Cortex of kidney (tissue), 1 donor: Measurements from ENCODE around the gene LCAT.
A peak's percentile ranks its signal among the peaks of the same experiment; 100 is the strongest.
"Not testable (repeated sequence)": the region's sequence is repeated elsewhere in the genome, so short reads cannot be mapped to it uniquely, and the experiment has no call there.

Source experiments
- DNase-seq: peaks from one replicate; lab custom pipeline; 2025; lab: John Stamatoyannopoulos, UW

LCAT gene

GRCh38 chr16:67946966-67947558 is 3.1 kb upstream of the LCAT start:
- no peak for DNase-seq

- no peak for DNase-seq
Observed at GRCh38 chr16:67946128-67946569, 2.2 kb upstream of the LCAT start.

GRCh38 chr16:67945392-67945933 is 1.5 kb upstream of the LCAT start:
- no peak for DNase-seq

DNA sequence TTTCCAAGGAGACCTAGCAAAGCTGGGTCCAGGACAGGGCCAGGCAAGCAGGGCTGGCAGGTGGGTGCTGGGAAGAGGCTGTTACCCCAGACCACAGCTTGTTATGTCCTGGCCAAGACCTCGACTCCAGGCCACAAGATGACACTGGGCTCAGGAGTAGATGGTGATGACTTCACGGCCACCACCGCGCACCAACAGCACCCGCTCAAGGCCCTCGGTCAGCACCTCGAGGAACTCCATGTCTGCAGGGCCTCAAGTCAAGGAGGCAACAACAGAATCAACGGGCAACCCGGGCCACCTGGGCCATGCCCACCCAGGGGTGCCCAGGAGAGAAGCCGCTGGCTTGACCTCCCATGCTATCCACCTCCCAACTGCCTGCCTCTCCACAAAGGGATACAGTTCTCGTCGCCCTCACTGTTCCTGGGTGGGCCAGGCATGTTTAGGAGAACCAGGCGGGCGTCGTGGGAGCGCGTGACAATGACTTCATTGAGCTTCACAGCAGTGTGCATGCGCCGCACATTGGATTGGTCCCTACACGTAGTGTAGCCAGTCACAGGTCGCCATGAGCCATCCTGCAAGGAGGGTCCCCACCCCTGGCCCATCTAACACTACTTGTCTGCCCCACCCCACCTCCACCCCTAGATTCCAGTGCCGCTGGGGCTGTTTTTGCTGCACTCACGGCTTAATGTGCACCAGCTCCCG is 921 bp upstream of the LCAT start:
- DNase-seq: no peak

DNA sequence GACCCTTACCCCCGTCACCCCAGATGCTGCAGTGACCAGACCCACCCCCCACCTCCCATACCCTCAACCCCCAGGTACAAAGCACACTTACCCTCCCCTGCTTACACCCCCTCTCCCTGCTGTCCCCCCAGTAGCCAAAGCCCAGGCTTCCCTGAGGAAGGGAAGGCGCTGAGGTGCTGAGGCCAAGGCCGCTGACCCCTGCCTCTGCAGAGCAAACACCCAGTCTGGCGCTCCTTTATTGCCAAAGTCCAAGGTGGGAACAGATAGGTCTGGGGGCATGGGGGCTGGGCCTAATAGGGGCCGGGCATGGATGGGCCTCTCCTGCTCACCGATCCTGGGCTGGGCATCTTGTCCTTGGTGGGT is 683 bp downstream of the LCAT start:
- DNase-seq: no peak

DNA sequence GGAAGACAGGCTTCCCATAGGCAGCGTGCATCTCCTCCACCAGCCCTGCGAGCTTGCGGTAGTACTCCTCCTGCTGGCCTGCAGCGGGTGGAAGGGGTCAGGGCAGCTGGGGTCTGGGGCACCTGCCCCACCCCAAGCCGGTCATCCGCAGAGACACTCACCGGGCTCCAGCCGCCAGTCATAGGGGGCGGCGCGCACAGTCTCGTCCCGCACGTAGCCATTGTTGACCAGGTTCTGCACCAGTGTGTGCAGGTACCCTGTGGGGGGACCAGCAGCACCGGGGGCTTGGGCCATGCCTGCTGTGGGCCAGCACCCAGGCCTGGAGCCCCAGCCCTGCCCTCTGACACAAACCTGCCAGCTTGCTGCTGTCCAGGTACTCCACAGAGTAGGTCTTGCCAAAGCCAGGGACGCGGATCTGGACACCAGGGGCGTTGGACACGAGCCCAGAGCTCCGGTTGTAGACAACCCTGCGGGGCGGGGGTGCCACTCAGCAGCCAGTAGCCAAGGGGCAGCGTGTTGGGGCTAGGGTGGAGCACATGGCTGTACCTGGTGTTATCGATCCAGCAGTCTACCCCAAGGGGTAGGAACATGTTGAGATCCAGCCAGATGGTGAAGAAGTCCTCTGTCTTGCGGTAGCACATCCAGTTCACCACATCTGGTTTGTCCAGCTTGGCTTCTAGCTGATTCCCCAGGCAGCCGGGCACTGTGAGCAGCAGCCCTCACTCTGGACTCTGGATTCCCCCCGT is 1.2 kb downstream of the LCAT start:
- DNase-seq: no peak

GRCh38 chr16:67942200-67942509 is 1.8 kb downstream of the LCAT start:
- no peak for DNase-seq

DNA sequence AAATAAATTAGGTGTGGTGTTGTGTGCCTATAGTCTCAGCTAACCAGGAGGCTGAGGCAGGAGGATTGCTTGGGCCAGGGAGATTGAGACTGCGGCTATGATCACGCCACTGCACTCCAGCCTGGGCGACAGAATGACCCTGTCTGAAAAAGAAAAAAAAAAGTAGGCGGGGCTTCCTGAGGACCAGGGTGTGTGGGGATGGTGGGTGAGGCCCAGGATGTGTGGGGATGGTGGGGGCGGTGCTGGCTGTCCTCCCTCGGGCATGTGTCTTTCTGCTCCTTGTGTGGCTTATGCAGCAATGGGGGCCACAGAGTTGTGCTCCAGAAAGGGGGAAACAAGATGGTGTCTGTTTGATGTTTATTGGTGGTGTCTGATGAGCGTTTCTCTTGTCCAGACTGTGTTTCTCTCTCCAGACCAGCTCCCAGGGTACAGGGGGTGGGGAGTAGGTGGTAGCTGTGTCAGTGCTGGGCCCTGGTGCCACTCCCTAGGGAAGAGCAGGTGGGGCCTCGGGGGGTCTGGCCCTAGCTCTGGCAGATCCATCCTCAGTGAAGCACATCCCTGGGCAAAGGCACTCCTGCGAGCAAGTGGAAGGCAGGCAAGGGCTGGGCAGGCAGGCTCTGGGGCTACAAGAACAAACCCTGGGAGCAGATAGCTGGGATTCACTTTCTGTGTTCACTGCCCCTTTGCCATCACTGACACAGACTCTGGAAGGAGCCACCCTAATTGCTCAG is 2.3 kb downstream of the LCAT start:
- DNase-seq: no peak

DNA sequence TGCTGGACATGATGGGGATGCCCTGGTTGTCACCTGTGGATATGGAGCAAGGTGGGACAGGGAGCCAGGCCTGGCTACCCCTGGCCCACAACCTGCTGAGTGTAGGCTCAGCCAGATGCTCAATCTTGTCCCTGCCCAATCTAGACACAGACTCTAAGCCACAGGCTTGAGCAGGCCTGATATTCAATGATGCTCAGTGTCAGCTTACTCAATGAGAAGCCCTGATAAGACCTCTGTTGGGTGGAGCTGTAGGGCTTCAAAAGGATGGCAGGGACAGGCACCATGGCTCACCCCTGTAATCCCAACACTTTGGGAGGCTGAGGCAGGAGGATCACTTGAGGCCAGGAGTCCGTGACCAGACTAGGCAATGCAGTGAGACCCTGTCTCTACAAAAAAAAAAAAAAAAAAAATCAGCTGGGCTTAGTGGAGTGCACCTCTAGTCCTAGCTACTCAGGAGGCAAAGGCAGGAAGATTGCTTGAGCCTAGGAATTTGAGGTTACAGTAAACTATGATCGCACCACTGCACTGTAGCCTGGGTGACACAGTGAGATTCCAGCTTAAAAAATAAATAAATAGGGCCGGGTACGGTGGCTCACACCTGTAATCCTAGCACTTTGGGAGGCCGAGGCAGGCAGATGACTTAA is 3.4 kb downstream of the LCAT start:
- DNase-seq: no peak

GRCh38 chr16:67939507-67940445 is 4.1 kb downstream of the LCAT start:
- DNase-seq: no peak

DNA sequence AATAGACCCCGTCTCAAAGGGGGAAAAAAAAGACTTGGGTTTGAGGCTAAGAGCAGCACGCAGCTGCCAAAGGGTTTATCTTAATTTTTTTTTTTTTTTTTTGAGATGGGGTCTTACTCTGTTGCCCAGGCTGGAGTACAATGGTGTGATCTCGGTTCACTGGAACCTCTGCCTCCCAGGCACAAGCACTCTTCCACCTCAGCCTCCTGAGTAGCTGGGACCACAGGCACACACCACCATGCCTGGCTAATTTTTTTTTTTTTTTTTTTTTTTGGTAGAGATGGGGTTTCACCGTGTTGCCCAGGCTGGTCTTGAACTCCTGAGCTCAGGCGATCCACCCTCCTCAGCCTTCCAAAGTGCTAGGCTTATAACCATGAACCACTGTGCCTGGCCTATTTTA is 6.2 kb downstream of the LCAT start:
- not testable (repeated sequence) for DNase-seq

DNA sequence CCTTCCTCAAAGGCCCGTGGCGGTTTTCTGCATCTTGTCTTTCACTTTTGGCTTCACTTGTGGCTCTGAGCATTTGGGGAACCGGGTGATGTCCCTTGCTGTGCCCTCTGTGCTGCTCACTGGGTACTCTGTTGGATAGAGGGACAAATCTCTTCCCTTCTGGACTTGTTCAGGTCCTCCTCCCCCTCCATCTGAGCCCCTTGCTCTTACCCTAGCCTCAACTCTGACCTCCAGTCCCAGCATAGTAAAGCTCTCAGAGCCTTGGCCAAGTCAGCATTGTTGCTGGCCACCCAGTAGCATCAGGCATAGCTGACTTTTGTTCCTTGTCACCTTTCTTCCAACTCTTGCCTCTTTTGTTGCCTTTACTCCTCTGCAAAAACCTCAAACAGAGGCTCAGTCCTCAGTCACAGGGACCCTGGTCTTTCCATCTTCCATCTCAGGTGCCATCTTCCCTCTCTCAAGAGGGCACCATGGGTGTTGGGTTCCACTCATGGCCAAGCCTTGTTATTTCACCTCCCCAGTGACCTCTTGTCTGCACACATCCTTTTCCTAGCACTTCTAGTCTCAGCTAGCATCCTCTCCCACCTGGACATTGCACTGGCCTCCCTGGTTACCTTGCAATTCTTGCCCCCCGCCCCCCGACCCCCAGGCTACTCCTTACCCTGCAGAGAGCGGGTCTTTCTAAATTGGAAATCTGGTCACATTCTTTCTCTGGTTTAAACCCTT is 6.9 kb downstream of the LCAT start:
- DNase-seq: no peak

DNA sequence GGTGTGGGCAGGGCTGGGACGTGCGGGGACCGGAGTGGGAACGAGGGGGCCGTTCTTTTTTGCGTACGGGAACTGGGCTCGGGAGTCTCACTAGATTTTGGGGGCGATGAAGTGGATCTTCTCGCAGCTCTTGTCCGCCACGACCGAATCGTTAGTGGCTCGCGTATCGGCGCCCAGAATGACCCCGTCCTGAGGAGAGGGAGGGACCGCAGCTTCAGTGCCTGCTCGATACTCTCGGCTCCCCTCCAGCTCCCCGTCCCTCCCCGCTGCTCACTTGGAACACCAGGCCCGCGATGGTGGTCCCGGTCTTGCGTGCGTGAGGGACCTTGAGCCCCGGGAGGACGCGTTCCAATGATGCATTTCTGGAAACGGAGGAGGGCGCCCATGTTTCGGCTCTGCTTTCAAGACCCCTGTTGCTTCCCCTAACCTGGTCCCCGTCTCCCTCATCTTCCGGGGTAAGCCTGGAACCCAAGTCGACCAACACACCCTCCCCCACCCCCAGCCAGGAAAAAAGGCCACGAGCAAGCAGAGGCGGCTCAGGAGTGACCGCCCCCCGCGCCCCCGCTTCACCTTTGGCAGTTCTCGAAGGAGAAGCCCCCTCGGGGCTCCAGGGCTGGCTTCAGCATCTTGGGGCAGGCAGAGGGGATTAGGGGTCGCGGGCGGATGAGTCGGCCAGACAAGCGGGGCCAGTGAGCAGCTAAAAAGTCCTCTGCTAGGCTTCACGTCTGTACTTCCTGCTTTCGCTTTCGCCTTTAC is 7.6 kb downstream of the LCAT start, which contains the start of gene PSMB10:
Gene PSMB10 (minus strand): TSS at position 727 of the 756 bp plus-strand sequence. CDS start 101 bp downstream, at position 626.
- DNase-seq: no peak

DNA sequence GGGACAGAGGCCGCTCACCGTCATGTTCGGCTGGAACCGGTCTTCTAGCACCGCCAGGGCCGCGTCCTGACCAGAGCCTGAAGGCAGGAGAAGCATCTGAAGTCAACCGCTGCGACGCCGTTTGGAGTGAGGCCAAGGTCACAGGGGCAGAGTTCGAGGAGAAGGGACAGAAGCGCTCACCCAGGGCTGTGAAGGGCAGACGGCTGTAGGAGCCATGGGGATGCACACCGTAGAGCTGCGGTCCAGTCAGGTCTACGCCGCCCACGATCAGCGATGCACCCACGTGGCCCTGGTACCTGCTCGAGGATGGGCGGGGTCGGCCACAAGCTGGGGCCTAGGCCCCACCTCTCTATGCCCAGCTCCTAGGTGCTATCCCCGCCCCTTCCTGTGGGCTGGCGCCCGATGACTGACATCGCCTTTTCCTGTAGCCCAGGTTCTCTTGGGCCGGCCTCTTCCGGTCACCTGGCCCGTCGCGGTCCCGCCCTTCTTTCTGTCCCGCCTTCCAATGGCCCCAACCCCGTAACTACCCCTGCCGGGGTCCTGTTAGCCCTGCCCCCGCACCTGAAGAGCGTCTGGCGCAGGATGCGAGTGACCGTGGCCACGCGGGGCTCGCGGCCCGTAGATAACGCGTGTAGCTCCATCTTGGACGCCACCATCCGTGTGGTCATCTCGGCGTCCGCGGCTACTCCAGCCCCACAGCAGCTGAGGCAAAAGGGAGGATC is 8.4 kb downstream of the LCAT start:
- peak; percentile 33 for DNase-seq

GRCh38 chr16:67935101-67935401 is 8.9 kb downstream of the LCAT start:
- DNase-seq: no peak

- no peak for DNase-seq
Observed at GRCh38 chr16:67934306-67935100, 9.4 kb downstream of the LCAT start.

- no peak for DNase-seq
Observed at GRCh38 chr16:67933805-67934204, 10.1 kb downstream of the LCAT start.

DNA sequence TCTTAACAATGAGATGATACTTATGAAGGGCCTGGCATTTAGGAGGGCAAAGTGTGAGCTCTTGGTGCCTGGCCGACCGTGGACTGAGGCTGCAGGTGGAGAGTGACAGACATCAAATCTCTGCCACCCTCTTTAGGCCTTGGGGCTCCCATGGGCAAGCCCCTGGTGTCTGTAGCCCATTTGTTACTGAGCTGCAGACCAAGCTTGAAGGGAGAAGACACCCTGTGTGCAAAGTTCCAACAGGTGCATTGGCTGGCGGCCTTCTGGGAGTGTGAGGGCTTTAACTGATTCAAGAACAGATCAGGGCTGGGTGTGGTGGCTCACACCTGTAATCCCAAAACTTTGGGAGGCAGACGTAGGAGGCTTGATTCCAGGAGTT is 11.5 kb downstream of the LCAT start:
- no peak for DNase-seq
